Measurements from ENCODE around the gene CELF2.

- TF ChIP-seq EP300 (IDR thresholded peaks at IDR 0.05) (no peak), CTCF (IDR thresholded peaks at IDR 0.05) (no peak)
These were observed 155.4 kb downstream of the CELF2 start for GRCh38 chr10:11173042-11173441.

All from suprapubic skin (tissue), 3 donors.